LNCaP clone FGC (cell line): ENCODE data around the gene STK32B.

Source experiments
- DNase-seq: peaks from one replicate; pipeline ENCODE4 v3.0.0-alpha.2; 2011; ENCODE audit warnings: low read depth
- H3K4me3 ChIP-seq: 2 replicates; pipeline ENCODE4 v1.5.1; 2011; ENCODE audit warnings: mild to moderate bottlenecking, low read depth, low read length, control low read depth
- CTCF ChIP-seq: IDR thresholded peaks from 2 replicates; pipeline ENCODE4 v1.5.1; 2012; ENCODE audit warnings: mild to moderate bottlenecking; ENCODE audit not compliant: control insufficient read depth, insufficient read depth; ENCODE audit errors: extremely low read depth

The STK32B gene

GRCh38 chr4:5524446-5525299 lies 473.4 kb downstream of the STK32B start:
- TF ChIP-seq CTCF, result no peak
- DNase-seq, result peak; percentile 75

GRCh38 chr4:5526080-5526846 lies 475.0 kb downstream of the STK32B start:
- no peak for TF ChIP-seq CTCF
- no peak overlapping the region for H3K4me3 ChIP-seq
- no peak for DNase-seq

More at GRCh38 chr4:5524446-5525299, 473.4 kb downstream of the STK32B start:
- no peak overlapping the region for H3K4me3 ChIP-seq

GRCh38 chr4:5527211-5527610 lies 475.9 kb downstream of the STK32B start:
- no peak for DNase-seq
- no peak for TF ChIP-seq CTCF
- no peak overlapping the region for H3K4me3 ChIP-seq

- no peak overlapping the region for H3K4me3 ChIP-seq
- TF ChIP-seq CTCF, result no peak
- DNase-seq, result no peak
Measured at GRCh38 chr4:5528031-5528436, 476.8 kb downstream of the STK32B start.

GRCh38 chr4:5532100-5532499 lies 480.8 kb downstream of the STK32B start:
- DNase-seq, result no peak
- no peak overlapping the region for H3K4me3 ChIP-seq
- no peak for TF ChIP-seq CTCF

GRCh38 chr4:5539584-5539983 lies 488.3 kb downstream of the STK32B start:
- H3K4me3 ChIP-seq, result no peak overlapping the region
- no peak for DNase-seq
- no peak for TF ChIP-seq CTCF
